ENCODE results near the gene RASA4B.
"Not testable (repeated sequence)": the region's sequence is repeated elsewhere in the genome, so short reads cannot be mapped to it uniquely, and the experiment has no call there.

Gene RASA4B

DNA sequence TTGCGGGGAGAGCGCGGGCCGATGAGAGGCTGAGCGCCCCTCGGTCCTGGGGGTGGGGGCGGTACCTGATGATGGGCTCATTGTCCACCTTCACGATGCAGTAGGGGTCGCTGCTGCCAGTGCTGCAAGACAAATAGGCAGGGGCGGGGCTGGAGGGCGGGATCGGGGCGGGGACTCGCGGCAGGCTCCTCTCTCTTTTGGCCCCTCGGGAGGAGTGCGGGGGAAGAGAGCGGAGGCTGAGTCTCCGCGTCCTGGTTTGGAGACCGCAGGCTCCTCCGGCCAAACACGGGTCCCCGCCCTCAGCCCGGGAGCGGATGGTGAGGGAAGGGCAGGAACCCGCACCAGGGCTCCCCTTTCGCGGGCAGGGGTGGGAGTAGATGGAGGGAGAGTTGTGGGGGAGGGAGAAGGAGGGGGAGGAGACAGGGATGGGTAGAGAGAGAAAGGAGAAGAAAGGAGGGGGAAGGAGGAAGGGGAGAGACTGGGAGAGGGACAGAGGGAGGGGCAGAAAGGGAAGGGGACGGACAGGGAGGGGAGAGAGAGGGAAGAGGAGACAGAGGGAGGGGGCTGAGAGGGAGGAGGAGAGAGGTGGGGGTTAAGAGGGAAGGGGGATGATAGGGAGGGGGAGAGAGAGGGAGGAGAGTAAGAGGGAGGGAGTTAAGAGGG is 5.6 kb downstream of the RASA4B start:
- not testable (repeated sequence) for DNase-seq (ENCODE audit: low spot score)

DNA sequence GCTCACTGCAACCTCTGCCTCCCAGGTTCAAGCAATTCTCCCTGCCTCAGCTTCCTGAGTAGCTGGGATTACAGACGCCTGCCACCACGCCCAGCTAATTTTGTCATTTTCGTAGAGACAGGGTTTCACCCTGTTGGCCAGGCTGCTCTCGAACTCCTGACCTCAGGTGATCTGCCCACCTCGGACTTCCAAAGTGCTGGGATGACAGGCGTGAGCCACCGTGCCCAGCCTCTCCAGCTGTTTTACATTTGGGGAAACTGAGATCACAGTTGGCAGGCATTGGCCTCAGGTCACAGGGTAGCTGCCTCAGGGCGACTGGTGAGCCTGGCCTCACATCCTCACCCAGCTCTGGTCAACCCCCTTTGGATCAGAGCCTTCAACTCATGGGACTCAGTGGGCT is 7.0 kb downstream of the RASA4B start:
- DNase-seq (ENCODE audit: low spot score) = not testable (repeated sequence)

DNA sequence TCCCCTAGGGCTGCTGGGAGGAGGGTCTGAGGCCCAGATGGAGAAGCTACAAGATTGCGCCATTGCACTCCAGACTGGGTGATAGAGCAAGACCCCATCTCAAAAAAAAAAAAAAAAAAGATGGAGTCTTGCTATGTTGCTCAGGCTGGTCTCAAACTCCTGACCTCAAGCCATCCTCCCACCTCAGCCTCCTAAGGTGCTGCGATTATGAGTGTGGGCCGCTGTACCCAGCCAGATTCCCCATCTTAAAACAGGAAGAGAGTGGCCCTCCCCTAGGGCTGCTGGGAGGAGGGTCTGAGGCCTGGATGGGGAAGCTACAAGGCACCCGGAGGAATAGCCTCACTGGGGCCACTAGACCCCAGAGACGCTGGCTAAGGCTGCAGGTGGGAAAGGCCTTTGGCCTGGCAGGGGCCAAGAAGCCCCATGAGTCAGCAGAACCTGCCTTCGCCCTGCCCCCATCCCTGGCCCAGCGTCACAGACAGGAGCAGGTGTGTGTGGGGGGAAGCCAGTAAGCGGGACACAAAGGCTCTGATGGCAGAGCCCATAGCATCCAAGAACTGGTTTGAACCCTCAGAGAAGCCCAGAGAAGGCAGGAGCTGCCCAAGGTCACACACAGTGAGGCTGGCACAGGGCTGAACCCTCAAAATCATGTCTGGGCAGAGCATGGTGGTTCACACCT is 10.0 kb downstream of the RASA4B start:
- DNase-seq (ENCODE audit: low spot score) = not testable (repeated sequence)

DNA sequence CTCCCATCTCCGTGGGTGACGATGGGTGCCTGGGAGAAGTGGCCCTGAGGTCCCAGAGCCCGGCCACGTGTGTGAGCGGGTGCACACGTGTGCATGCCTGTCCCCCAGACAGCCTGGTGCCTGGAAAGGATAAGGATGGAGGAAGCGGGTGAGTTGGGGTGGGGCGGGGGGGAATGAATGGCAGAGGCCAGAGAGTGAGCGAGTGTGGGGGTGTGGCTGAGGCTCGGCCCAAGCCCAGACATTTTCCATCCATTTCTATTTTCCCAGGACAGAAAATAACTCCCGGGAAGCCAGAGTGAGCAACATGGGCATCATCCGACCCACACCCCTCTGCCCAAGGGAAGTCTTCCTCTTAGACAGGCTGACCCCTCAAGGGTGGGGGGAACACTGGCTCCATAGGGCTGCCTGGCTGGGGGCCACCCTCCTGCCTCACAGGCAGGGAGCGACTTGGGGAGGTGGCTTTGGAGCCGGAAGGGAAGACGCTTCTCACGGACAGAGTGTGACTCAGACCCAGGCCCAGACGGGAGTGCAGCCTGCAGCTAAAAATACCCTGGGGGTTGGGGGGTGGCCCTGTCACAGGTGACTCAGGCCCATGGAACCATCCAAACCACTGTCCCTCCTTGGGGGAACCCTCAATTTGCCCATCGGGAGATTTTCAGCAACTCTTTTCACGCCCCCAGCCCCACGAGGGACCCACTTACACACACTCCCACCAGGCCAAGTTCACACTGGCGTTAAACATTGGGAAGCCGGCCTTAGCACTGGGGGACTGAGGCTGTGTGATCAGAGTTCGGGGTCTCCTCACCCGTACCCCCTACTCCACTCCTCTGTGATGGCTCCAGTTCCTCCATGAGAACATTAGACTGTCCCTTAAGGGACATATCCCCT is 12.0 kb downstream of the RASA4B start:
- not testable (repeated sequence) for DNase-seq (ENCODE audit: low spot score)

DNA sequence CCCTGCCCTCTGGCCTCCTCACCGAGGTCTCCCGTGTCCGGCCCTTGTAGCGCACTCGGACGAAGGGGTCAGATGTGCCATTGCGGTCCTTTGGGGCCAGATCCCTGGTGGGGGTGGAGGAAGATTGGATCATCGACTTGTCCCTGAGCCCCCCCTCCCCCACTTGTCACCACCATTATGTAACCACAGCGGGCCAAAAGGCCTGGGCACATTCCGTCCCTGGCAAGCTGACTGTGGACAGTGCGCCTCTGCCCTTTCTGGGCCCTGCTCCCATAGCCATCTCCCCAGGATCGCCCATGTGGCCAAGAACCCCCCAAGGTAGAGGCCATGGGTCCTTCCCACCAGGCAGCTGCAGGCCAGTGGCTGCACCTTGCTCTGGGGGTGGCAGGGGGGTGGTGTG is 14.4 kb downstream of the RASA4B start:
- DNase-seq (ENCODE audit: low spot score) = not testable (repeated sequence)

DNA sequence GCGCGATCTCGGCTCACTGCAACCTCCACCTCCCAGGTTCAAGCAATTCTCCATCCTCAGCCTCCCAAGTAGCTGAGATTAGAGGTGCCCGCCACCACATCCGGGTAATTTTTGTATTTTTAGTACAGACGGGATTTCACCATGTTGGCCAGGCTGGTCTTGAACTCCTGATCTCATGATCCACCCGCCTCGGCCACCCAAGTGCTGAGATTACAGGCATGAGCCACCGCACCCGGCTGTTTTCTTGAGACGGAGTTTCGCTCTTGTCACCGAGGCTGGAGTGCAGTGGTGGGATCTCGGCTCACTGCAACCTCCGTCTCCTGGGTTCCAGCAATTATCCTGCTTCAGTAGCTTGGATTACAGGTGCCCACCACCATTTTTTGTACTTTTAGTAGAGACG is 19.3 kb downstream of the RASA4B start:
- DNase-seq (ENCODE audit: low spot score) = not testable (repeated sequence)

DNA sequence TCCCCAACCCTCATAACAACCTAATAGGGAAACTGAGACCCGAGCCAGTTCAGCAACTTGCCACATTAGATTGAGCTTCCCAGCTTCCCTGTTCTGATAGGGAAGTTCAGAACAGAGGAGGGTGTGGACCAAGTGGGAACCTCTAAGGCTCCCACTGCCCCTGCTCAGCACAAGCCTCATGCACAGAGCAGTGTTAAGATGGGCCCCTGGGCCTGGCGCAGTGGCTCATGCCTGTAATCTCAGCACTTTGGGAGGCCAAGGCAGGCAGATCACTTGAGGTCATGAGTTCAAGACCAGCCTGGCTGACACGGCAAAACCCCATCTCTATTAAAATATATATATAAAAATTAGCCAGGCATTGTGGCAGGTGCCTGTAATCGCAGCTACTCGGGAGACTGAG is 20.3 kb downstream of the RASA4B start:
- not testable (repeated sequence) for DNase-seq (ENCODE audit: low spot score)

DNA sequence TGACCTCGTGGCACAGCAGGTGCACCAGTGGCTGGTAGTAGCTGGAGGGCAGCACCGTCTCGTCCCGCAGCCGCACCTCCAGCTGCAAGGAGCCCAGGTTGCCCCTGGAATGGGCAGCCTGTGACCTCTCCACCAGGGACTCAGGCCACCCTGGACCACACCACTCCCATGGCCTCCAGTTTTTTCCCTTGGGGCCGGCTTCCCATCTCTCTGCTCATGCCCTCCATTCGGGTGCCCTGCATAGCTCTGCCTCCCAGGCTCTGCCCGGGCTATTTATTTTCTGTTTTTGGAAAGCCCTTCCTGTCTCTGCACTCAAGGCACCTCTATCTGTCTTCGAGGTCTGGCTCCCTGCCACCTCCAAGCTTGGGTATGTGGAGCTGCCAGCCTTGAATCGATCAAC is 20.7 kb downstream of the RASA4B start:
- peak; percentile 0 for DNase-seq (ENCODE audit: low spot score)

DNA sequence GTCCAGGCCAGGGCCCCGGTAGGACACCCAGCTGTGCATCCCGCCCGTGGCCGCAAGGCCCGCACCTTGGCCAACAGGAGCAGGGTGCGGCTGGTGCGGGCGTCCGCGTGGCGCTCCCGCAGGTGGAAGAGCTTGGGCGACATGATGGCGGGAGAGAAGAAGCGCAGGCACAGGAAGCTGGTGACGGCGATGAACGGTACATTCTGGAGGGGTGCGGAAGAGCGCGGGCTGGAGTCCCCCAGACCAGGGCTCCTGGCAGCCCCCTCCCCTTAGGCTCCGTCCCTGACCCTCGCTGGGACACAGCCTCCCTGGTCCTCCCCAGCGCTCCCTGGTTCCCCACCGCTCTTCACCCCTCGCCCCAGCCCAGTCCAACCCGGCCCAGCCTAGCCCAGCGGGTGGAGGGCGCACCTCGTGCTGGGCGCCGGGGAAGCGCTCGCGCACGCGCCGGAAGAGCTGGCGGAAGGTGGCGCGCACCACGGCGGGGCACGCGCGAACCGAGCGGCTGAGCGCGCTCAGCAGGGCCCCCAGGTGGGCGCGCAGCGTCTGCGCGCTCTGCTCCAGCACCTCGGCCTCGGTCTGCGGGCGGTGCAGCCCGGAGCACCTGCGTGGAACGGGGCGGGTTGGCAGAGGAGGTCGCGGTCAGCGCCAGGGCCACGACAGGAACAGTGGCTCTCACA is 23.0 kb downstream of the RASA4B start:
- not testable (repeated sequence) for DNase-seq (ENCODE audit: low spot score)

DNA sequence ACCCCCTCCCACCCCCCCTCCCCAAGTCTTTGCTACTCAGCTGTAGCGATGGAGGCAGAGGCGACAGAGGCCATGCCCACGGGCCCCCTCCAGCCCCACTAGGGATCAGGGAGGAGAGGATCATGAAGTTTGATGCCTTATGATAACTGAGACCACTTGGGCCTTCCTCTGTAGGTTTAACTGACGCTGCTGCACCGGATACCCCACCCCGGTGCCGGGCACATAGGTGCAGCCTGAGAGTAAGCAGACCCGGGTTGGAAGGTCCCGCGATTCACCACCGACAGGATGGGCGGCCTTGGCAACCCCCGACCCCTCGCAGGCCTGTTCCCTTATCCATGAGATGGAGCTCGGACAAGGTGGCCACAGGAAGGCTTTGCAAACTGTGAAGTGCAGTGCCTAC is 23.6 kb downstream of the RASA4B start:
- not testable (repeated sequence) for DNase-seq (ENCODE audit: low spot score)

DNA sequence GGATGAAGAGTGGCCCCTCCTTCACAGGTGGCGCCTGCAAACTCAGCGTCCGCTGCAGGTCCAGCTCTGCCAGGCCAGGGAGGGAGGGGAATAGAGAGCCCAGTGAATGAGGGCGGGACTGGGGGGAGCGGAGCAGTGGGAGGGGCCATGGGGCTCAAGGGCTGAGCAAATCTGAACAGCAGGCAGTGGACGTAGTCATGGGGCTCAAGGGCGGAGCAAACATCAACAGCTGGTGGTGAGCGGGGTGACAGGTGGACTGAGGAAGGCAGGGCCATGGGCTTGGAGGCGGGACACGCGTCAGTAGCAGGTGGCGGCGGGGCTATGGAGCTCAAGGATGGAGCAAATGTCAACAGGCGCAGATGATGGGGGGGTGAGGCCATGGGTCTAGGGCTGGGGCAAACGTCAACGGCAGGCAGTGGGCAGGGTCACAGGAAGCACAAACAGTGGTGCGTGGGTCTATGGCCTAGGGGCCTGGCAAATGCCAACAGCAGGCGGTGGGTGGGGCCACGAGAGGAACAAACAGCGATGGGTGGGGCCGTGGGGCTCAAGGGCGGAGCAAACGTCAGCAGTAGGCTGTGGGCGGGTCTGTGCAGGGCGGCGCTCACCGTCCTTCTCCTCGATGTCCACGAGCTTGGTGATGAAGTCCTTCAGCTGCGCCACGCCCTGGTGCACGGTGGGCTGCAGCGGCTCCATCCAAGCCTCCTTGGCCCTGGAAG is 24.2 kb downstream of the RASA4B start:
- not testable (repeated sequence) for DNase-seq (ENCODE audit: low spot score)

DNA sequence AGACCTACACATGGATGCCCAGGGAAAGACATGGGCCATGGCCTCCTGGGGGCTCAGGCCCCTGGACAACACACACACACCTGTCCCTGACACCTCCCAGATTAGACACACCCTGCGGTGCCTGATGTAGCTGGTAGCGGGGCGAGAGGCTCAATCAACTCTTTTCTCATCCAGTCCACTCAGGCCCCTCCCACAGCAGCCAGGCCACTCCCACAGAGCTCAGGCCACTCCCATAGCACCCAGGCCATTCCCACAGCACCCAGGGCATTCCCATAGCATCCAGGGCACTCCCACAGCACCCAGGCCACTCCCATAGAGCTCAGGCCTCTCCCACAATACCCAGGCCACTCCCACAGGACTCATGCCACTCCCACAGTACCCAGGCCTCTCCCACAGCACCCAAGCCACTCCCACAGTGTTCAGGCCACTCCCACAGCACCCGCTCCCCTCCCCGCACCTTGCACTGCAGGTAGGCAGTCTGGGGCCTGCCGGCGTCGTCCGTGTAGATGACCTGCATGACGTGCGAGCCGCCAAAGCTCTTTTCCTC is 27.0 kb downstream of the RASA4B start:
- DNase-seq (ENCODE audit: low spot score) = not testable (repeated sequence)

DNA sequence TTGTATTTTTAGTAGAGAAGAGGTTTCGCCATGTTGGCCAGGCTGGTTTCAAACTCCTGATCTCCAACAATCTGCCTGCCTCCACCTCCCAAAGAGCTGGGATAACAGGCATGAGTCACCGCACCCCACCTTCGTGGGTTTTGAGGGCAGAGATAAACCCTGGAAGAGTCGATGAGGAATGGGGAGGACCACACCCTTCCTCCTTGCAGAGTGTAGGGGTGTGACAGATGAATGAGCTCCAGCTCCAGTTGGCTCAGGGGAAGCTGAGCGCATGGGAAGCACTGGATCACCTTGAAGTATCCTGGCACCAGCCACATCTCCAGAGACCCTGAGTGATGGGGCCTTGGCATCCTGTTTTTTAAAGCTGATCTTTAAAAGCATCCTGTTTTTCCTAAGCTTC is 33.3 kb downstream of the RASA4B start:
- DNase-seq (ENCODE audit: low spot score) = not testable (repeated sequence)

DNA sequence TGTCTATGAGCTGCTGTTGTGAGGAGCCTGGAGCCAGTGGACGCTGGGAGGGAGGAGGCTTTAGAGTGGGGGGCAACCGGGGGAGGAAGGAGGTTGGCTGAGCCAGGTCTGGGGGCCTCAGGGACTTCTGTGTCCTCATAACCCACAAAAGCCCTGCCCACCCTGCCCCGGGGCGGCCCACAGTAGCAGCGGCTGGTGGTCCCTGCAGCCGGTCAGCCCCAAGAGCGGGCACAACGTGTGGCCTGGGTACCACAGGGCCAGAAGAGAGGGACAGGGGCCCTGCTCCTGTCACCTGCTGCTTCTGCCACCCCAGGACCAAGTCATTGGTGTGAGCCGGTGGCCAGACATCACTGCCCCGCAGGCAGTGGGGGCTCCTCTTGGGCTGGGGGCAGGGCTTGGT is 35.6 kb downstream of the RASA4B start:
- DNase-seq (ENCODE audit: low spot score) = not testable (repeated sequence)

DNA sequence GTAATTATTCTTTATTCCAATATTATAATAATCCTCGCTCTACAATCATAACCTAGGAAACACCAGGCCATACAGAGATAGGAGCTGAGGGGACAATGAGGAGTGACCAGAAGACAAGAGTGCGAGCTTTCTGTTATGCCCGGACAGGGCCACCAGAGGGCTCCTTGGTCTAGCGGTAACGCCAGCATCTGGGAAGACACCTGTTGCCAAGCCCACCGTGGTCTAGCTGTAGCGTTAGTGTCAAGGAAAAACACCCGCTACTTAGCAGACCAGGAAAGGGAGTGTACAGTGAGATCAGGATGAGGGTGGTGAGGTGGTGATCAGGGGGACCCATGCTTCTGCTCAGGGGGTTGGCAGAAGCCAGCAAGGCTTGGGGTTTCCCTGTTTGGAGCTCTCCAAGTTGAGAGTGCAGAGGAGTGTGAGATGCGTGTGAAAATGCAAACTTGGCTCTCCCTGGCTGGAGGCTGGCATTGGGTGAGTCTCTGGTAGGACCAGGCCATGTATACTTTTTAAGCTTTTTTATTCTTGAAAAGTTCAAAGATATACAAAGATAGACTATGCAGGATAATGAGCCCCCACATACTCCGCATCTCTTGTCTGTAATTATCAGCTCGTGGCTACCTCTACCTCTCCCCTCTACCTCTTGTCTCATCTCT is 37.5 kb downstream of the RASA4B start:
- not testable (repeated sequence) for DNase-seq (ENCODE audit: low spot score)

DNA sequence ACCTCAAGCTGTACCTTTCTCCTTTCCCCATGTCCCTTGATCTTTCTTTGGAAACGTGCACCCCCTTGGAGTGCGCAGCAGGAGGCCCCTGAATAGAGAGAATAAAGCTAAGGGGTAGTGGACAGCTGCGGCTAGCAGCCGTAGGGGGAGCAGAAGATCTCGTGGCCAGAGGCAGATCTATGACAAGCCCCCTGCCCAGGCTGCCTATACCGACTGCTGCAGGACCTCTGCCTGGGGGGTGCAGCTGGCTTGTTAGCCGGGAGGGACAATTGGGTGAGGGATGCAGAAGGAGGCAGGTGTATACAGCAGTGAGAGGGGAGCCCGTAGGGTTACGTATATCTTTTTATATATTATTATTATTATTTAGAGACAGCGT is 38.4 kb downstream of the RASA4B start:
- not testable (repeated sequence) for DNase-seq (ENCODE audit: low spot score)

DNA sequence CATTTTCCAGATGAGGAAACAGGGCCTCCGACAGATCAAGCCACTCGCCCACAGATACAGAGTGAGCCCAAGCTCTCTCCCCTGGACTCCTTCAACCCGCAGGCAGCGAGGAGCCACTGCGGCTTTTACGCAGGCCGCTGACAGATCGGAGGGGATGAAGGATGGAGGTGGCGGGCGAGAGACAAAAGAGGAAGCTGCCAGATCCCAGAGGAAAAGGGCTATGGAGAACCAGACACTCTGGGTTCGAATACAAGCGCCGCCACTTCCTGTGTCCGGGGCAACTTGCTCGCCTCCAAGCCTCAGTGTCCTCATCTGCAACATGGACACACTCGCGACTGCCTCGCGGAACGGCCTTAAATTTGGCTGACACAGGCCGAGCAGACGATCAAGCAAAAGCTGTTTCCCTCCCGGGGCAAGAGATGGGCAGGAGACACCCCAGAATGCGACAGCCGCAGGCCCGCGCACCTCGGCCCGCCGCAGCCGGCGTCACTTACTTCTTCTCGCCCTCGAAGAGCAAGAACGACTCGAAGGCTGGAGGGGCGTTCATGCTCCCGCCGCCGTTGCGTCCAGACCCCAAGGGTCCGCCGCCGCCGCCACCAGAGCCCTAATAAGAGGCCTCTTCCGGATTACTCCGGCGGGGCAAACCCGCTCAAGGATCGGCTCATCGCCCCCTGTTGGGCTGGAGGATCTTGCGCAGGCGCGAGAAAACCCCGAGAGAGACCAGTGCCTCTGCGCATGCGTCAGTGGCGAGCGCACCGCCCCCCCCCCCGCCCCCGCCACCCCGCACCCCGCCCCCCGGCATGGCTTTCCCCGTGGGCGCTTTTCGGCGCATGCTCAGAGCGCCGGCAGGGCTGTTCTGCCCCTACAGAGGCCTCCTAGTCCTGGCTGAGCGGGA is 39.0 kb downstream of the RASA4B start, which contains the start of gene POLR2J:
Gene POLR2J, minus strand, starts transcription at position 609 of the 895 bp plus-strand sequence. Its CDS starts 62 bp downstream, at position 547.
- peak; percentile 86 for DNase-seq (ENCODE audit: low spot score)

DNA sequence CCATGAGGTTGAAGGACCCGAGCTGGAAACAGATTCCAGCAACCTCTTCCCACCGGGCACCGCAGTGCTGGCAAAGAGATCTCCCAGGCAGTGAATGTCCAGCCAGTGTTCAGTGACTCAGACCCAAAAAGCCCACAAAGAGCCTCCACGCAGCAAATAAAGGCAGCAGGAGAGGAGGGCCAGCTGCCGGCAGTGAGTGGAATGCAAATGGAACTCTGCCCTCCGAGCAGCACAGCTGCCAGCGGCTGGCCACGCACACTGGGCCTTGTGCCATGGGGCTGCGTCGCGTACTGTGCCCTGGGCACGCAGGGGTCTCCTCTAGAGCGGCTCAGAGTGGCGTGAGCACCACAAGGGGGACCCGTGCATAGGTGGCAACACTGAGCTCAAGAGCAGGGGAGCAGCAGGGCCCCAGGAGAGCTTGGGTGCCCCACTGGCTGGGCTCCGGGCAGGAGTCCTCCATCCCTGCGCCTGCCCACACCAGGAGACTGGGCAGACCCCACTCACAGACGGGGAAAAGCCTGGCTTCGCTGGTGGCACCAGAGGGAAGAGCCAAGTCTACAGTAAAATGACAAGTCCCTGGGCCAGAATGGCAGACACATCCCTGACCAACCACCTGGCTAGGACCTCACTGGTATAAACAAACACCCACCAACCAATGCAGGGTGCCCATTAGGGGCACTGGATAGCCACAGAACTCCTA is 42.7 kb downstream of the RASA4B start:
- not testable (repeated sequence) for DNase-seq (ENCODE audit: low spot score)

DNA sequence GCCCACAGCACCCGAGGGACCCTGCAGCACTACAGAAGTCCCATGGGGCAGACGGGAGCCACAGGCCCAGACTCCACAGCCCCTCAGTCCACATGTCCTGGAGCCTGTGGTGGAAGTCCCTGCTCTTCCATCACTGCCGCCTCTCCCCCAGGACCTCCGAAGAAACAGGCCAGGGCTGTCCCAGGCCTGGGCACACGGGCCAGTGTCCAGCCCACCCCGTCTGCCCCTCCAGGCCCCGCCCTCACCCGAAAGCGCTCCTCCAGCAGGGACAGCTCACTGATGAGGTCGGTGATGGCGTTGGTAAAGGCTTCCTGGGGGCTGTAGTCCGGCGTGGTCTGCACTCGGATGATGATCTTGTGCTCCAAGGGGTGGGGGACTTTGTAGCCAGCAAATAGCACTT is 43.5 kb downstream of the RASA4B start:
- not testable (repeated sequence) for DNase-seq (ENCODE audit: low spot score)
